CD1c-positive myeloid dendritic cell (primary cell): ENCODE measurements around the gene AFP.

ENCODE experiments used
- DNase-seq: peaks from one replicate; pipeline ENCODE4 v3.0.0-alpha.2; 2016; ENCODE audit errors: extremely low spot score

AFP gene

GRCh38 chr4:73438582-73439215 is 2.7 kb downstream of the AFP start:
- DNase-seq: no peak

GRCh38 chr4:73439445-73439844 is 3.4 kb downstream of the AFP start:
- DNase-seq: no peak

GRCh38 chr4:73439991-73440390 is 4.0 kb downstream of the AFP start:
- DNase-seq: no peak

GRCh38 chr4:73440653-73441052 is 4.6 kb downstream of the AFP start:
- no peak for DNase-seq

- DNase-seq: no peak
Measured at GRCh38 chr4:73442275-73442674, 6.3 kb downstream of the AFP start.

- no peak for DNase-seq
Measured at GRCh38 chr4:73443224-73443623, 7.2 kb downstream of the AFP start.

- DNase-seq: no peak
Measured at GRCh38 chr4:73445383-73446335, 9.6 kb downstream of the AFP start.

GRCh38 chr4:73446336-73446938 is 10.4 kb downstream of the AFP start:
- peak; percentile 62 for DNase-seq

GRCh38 chr4:73447671-73448070 is 11.7 kb downstream of the AFP start:
- DNase-seq: no peak

- DNase-seq: no peak
Measured at GRCh38 chr4:73448448-73449203, 12.6 kb downstream of the AFP start.

GRCh38 chr4:73450398-73451004 is 14.5 kb downstream of the AFP start:
- DNase-seq: no peak

- no peak for DNase-seq
Measured at GRCh38 chr4:73451404-73451803, 15.4 kb downstream of the AFP start.

GRCh38 chr4:73451981-73452747 is 16.1 kb downstream of the AFP start:
- DNase-seq: no peak

GRCh38 chr4:73452953-73453700 is 17.1 kb downstream of the AFP start:
- DNase-seq: no peak

- DNase-seq: no peak
Measured at GRCh38 chr4:73453701-73454005, 17.6 kb downstream of the AFP start.

- no peak for DNase-seq
Measured at GRCh38 chr4:73454920-73455319, 18.9 kb downstream of the AFP start.

GRCh38 chr4:73456177-73457022 is 20.4 kb downstream of the AFP start:
- no peak for DNase-seq

GRCh38 chr4:73458184-73459047 is 22.4 kb downstream of the AFP start:
- no peak for DNase-seq
